Measurements from ENCODE around the gene B3GNT7.
"Not testable (repeated sequence)": the region's sequence is repeated elsewhere in the genome, so short reads cannot be mapped to it uniquely, and the experiment has no call there.

The B3GNT7 gene

DNA sequence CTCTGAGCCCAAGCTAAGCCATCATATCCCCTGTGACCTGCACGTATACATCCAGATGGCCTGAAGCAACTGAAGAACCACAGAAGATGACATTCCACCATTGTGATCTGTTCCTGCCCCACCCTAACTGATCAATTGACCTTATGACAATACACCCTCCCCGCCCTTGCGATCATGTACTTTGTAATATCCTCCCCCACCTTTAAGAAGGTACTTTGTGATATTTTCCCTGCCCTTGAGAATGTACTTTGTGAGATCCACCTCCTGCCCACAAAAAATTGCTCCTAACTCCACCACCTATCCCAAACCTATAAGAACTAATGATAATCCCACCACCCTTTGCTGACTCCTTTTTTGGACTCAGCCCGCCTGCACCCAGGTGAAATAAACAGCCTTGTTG lies 34.9 kb downstream of the B3GNT7 start:
- not testable (repeated sequence) for DNase-seq

GRCh38 chr2:231431606-231432005 lies 36.1 kb downstream of the B3GNT7 start:
- no peak for DNase-seq

- no peak for DNase-seq
These were observed 38.5 kb downstream of the B3GNT7 start for GRCh38 chr2:231433990-231434389.

- no peak for DNase-seq
These were observed 41.4 kb downstream of the B3GNT7 start for GRCh38 chr2:231436957-231437356.

DNA sequence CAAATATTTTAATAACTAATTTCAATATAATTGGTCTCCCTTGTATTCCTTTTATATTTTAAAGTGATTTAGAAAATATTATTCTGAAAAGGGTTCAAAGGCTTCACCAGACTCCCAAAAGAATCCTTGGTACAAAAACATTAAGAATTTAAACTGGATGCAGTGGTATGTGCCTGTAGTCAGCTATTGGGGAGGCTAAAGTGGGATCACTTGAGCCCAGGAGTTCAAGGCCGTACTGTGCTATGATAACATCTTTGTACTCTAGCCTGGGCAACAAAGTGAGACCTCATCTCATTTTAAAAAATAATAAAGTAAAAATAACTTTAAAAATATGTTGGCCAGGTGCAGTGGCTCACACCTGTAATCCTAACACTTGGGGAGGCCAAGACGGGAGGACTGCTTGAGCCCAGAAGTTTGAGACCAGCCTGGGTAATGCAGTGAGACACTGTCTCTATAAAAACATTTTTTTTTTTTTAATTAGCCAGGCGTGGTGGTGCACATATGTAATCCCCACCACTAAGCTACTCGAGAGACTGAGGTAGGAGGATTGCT lies 54.1 kb downstream of the B3GNT7 start:
- no peak for DNase-seq

- no peak for DNase-seq
These were observed 55.1 kb downstream of the B3GNT7 start for GRCh38 chr2:231450548-231450989.

Measured in CD4-positive, alpha-beta T cell treated with Interleukin-6 for 4 hours (primary cell).